ENCODE results near the gene PP2D1.

DNA sequence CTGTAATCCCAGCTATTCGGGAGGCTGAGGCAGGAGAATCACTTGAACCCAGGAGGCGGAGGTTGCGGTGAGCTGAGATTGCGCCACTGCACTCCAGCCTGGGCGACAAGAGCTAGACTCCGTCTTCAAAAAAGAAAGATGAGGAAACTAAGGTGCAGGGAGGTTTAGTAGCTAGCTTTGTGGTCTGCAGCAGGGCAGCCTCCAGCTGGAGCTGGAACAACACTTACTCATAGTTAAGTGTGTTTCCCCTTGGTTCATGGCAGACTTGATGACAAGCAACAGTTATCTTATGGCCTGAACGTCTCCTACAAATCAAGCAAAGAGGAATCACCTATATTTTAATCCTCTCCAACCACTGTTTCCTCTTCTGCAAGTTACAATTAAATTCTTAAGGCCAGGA lies 40.8 kb upstream of the PP2D1 start:
- TF ChIP-seq EZH2 (IDR thresholded peaks at IDR 0.05; ENCODE audit: borderline replicate concordance, low read depth, low read length, severe bottlenecking) (no peak), GATA2 (IDR thresholded peaks at IDR 0.05; ENCODE audit: insufficient read depth, insufficient read length, low read depth, low read length) (no peak), POLR2A (IDR thresholded peaks at IDR 0.05; ENCODE audit: low read depth, low read length) (no peak)
